HG02884 (cell line): ENCODE measurements around the gene PLD1.
"Not testable (repeated sequence)": the region's sequence is repeated elsewhere in the genome, so short reads cannot be mapped to it uniquely, and the experiment has no call there.

Experiments used
- ATAC-seq: cut with Tn5 transposase; IDR thresholded peaks from one replicate; pipeline ENCODE4 v1.9.1; 2021; ENCODE audit warnings: mild to moderate bottlenecking, moderate library complexity; ENCODE audit not compliant: unreplicated experiment

Gene PLD1

GRCh38 chr3:171746320-171747222, 63.7 kb downstream of the PLD1 start:
- ATAC-seq: not testable (repeated sequence)

GRCh38 chr3:171745577-171746319, 64.5 kb downstream of the PLD1 start:
- ATAC-seq: no peak

- ATAC-seq: no peak
These were observed 66.0 kb downstream of the PLD1 start for GRCh38 chr3:171744158-171744741.

- ATAC-seq: no peak
These were observed 66.7 kb downstream of the PLD1 start for GRCh38 chr3:171743327-171744157.

GRCh38 chr3:171741377-171741776, 68.9 kb downstream of the PLD1 start:
- no peak for ATAC-seq

- ATAC-seq: no peak
These were observed 73.7 kb downstream of the PLD1 start for GRCh38 chr3:171736556-171736955.

GRCh38 chr3:171733561-171733960, 76.7 kb downstream of the PLD1 start:
- ATAC-seq: no peak

GRCh38 chr3:171732756-171733155, 77.5 kb downstream of the PLD1 start:
- no peak for ATAC-seq

GRCh38 chr3:171731691-171732090, 78.6 kb downstream of the PLD1 start:
- no peak for ATAC-seq

GRCh38 chr3:171729452-171730334, 80.6 kb downstream of the PLD1 start:
- ATAC-seq: no peak

GRCh38 chr3:171727288-171727687, 83.0 kb downstream of the PLD1 start:
- no peak for ATAC-seq

GRCh38 chr3:171718493-171719185, 91.6 kb downstream of the PLD1 start:
- ATAC-seq: no peak

GRCh38 chr3:171715155-171715554, 95.1 kb downstream of the PLD1 start:
- ATAC-seq: no peak

GRCh38 chr3:171712171-171712938, 97.9 kb downstream of the PLD1 start:
- ATAC-seq: no peak

GRCh38 chr3:171711461-171712170, 98.7 kb downstream of the PLD1 start:
- no peak for ATAC-seq

GRCh38 chr3:171710359-171710758, 99.9 kb downstream of the PLD1 start:
- no peak for ATAC-seq

- no peak for ATAC-seq
These were observed 105.5 kb downstream of the PLD1 start for GRCh38 chr3:171704814-171705213.

GRCh38 chr3:171704002-171704401, 106.3 kb downstream of the PLD1 start:
- no peak for ATAC-seq
